Smooth muscle cell (in vitro differentiated cells): ENCODE results near the gene ZYG11B. TPM values are rescaled to one million over a fixed set of nuclear protein-coding genes. Genes with fewer than 3 reads are reported as not detected.
"Not testable (repeated sequence)": the region's sequence is repeated elsewhere in the genome, so short reads cannot be mapped to it uniquely, and the experiment has no call there.

Experiments used
- DNase-seq: peaks from one replicate; lab custom pipeline; 2025; ENCODE audit not compliant: unreplicated experiment; lab: John Stamatoyannopoulos, UW
- H2AFZ ChIP-seq: fragments of 200-600 bp; sonication (generic); 2 replicates; pipeline ENCODE4 v1.6.0; 2016; ENCODE audit warnings: antibody characterized with exemption, low read depth, mild to moderate bottlenecking
- H3F3A ChIP-seq: fragments of 200-600 bp; sonication (generic); 2 replicates; pipeline ENCODE4 v1.6.0; 2017; ENCODE audit warnings: antibody characterized with exemption, low read depth
- H3K27ac ChIP-seq: fragments of 200-600 bp; sonication (generic); 2 replicates; pipeline ENCODE4 v1.5.1; 2016; ENCODE audit warnings: low read depth, mild to moderate bottlenecking
- H3K27me3 ChIP-seq: fragments of 200-600 bp; sonication (generic); 2 replicates; pipeline ENCODE4 v1.6.1; 2016; ENCODE audit warnings: low read depth, mild to moderate bottlenecking
- H3K36me3 ChIP-seq: fragments of 200-600 bp; sonication (generic); 2 replicates; pipeline ENCODE4 v1.5.1; 2016; ENCODE audit warnings: low read depth
- H3K4me1 ChIP-seq: fragments of 200-600 bp; sonication (generic); 2 replicates; pipeline ENCODE4 v1.5.1; 2016; ENCODE audit warnings: low read depth
- H3K4me2 ChIP-seq: fragments of 200-600 bp; sonication (generic); 2 replicates; pipeline ENCODE4 v1.6.0; 2016; ENCODE audit warnings: mild to moderate bottlenecking
- H3K4me3 ChIP-seq: fragments of 200-600 bp; sonication (generic); 2 replicates; pipeline ENCODE4 v1.5.1; 2016; ENCODE audit warnings: mild to moderate bottlenecking
- H3K79me2 ChIP-seq: fragments of 200-600 bp; sonication (generic); 2 replicates; pipeline ENCODE4 v1.6.0; 2016; ENCODE audit warnings: low read depth, mild to moderate bottlenecking
- H3K9ac ChIP-seq: fragments of 200-600 bp; sonication (generic); 2 replicates; pipeline ENCODE4 v1.6.0; 2016; ENCODE audit warnings: low read depth
- H3K9me3 ChIP-seq: fragments of 200-600 bp; sonication (generic); replicated peaks from 2 replicates; pipeline ENCODE4 v1.5.1; 2016; ENCODE audit warnings: low read depth
- H4K20me1 ChIP-seq: fragments of 200-600 bp; sonication (generic); 2 replicates; pipeline ENCODE4 v1.6.0; 2016; ENCODE audit warnings: low read depth
- WGBS: methylation state at CpG from one replicate; pipeline ENCODE4 v1.1.7; 2016; ENCODE audit warnings: low lambda C conversion rate; 5-methylcytosine and 5-hydroxymethylcytosine counted together
- polyA plus RNA-seq: library from polyadenylated mRNA; unstranded; fragments of >200 nt; fragmentation: Nextera tagmentation; extraction: Ambion mirVana; gene quantifications from 2 replicates; pipeline ENCODE4 v1.2.1, GENCODE V29; 2016
- small RNA-seq: library from RNA; depleted of rRNA; stranded (forward); fragments of <200 nt; gene quantifications from one replicate; pipeline ENCODE3, GENCODE V24; 2014
- total RNA-seq: library from RNA; depleted of rRNA; stranded (reverse); fragments of >200 nt; gene quantifications from 2 replicates; pipeline ENCODE4 v1.2.3, GENCODE V29; 2014
- TF ChIP-seq, protein P1 (sequence below): fragments of 200-600 bp; sonication (generic); IDR thresholded peaks from 2 replicates; pipeline ENCODE4 v1.5.1; 2017; ENCODE audit warnings: borderline replicate concordance, mild to moderate bottlenecking, antibody characterized with exemption; ENCODE audit not compliant: insufficient read depth, poor library complexity, severe bottlenecking

Gene ZYG11B
- total and polyA plus RNA-seq, 2 experiments from 2014 or later, result 8.8 to 36.0 TPM

- Histone ChIP-seq H4K20me1 (no peaks in the 10 kb centered on the region), H3K27me3 (no peaks in the 10 kb centered on the region), H3K27ac (no peak overlapping the region), H3K79me2 (no peaks in the 10 kb centered on the region), H3K9ac (no peak overlapping the region), H3K36me3 (no peaks in the 10 kb centered on the region), H3K4me3 (no peak overlapping the region), H3K9me3 (no peaks in the 10 kb centered on the region), H2AFZ (no peak overlapping the region), H3K4me2 (no peak overlapping the region), H3F3A (no peaks in the 10 kb centered on the region), H3K4me1 (no peaks in the 10 kb centered on the region)
- 87% methylated on average over 2 of the region's 2 CpGs for WGBS
- TF ChIP-seq, protein P1, sequence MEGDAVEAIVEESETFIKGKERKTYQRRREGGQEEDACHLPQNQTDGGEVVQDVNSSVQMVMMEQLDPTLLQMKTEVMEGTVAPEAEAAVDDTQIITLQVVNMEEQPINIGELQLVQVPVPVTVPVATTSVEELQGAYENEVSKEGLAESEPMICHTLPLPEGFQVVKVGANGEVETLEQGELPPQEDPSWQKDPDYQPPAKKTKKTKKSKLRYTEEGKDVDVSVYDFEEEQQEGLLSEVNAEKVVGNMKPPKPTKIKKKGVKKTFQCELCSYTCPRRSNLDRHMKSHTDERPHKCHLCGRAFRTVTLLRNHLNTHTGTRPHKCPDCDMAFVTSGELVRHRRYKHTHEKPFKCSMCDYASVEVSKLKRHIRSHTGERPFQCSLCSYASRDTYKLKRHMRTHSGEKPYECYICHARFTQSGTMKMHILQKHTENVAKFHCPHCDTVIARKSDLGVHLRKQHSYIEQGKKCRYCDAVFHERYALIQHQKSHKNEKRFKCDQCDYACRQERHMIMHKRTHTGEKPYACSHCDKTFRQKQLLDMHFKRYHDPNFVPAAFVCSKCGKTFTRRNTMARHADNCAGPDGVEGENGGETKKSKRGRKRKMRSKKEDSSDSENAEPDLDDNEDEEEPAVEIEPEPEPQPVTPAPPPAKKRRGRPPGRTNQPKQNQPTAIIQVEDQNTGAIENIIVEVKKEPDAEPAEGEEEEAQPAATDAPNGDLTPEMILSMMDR, result no peak
- no peak for DNase-seq
These were observed 141.0 kb downstream of the ZYG11B start for GRCh38 chr1:52867087-52867863.

DNA sequence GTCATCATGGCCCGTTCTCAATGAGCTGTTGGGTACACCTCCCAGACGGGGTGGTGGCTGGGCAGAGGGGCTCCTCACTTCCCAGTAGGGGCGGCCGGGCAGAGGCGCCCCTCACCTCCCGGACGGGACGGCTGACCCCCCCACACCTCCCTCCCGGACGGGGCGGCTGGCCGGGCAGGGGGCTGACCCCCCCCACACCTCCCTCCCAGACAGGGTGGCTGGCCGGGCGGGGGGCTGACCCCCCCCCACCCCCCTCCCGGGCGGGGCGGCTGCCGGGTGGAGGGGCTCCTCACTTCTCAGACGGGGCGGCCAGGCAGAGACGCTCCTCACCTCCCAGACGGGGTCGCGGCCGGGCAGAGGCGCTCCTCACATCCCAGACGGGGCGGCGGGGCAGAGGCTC lies 143.5 kb downstream of the ZYG11B start:
- H3K4me3 ChIP-seq, H3K36me3 ChIP-seq, DNase-seq, H3K9me3 ChIP-seq, H3F3A ChIP-seq, H3K27ac ChIP-seq, H2AFZ ChIP-seq, H3K79me2 ChIP-seq, H3K9ac ChIP-seq, H3K27me3 ChIP-seq, H3K4me2 ChIP-seq, H3K4me1 ChIP-seq, H4K20me1 ChIP-seq: not testable (repeated sequence)
- WGBS, result 98% methylated on average over 11 of the region's 29 CpGs

GRCh38 chr1:52876843-52877242 lies 150.6 kb downstream of the ZYG11B start:
- TF ChIP-seq, protein P1, result no peak
- Histone ChIP-seq H3K4me2 (no peak overlapping the region), H3K79me2 (no peaks in the 10 kb centered on the region), H3K4me1 (peaks cover 5% of the 10 kb centered on the region), H3K4me3 (no peak overlapping the region), H2AFZ (no peak overlapping the region), H3K27me3 (no peaks in the 10 kb centered on the region), H4K20me1 (no peaks in the 10 kb centered on the region), H3K27ac (no peak overlapping the region), H3K36me3 (no peaks in the 10 kb centered on the region), H3F3A (no peaks in the 10 kb centered on the region), H3K9me3 (no peaks in the 10 kb centered on the region), H3K9ac (no peak overlapping the region)
- DNase-seq, result no peak
- 63% methylated on average over 2 of the region's 2 CpGs for WGBS

Small RNAs within 50 kb of the gene (small RNA-seq; reads per million reads assigned to genes)
- gene RN7SL62P, result not detected
- gene RNU2-30P, result 0.11 reads per million
- not detected for gene RNU6-969P

Other genes with a start within 250 kb of the ZYG11B start
- gene TUT4, start 173.4 kb upstream of the ZYG11B start, total RNA-seq, result 33.9 and 58.3 TPM in 2 replicates
- 13.9 and 31.3 TPM in 2 replicates for gene TUT4, start 173.4 kb upstream of the ZYG11B start, polyA plus RNA-seq
- 164 and 192 TPM in 2 replicates for gene GPX7, start 124.1 kb upstream of the ZYG11B start, total RNA-seq
- 136 and 164 TPM in 2 replicates for gene GPX7, start 124.1 kb upstream of the ZYG11B start, polyA plus RNA-seq
- gene SHISAL2A, start 93.3 kb upstream of the ZYG11B start, total RNA-seq, result 2.3 TPM in 1 of 2 replicates, not detected in the other
- 0.66 and 0.98 TPM in 2 replicates for gene SHISAL2A, start 93.3 kb upstream of the ZYG11B start, polyA plus RNA-seq
- 3.7 and 4.4 TPM in 2 replicates for gene COA7, start 28.1 kb upstream of the ZYG11B start, total RNA-seq
- gene COA7, start 28.1 kb upstream of the ZYG11B start, polyA plus RNA-seq, result 6.3 and 7.3 TPM in 2 replicates
- gene ZYG11A, start 116.3 kb downstream of the ZYG11B start, total RNA-seq, result not detected in 2 replicates
- gene ZYG11A, start 116.3 kb downstream of the ZYG11B start, polyA plus RNA-seq, result 0.24 TPM in 1 of 2 replicates, not detected in the other
- gene ECHDC2, start 195.3 kb downstream of the ZYG11B start, total RNA-seq, result 5.4 and 6.1 TPM in 2 replicates
- 1.8 and 19.3 TPM in 2 replicates for gene ECHDC2, start 195.3 kb downstream of the ZYG11B start, polyA plus RNA-seq
- 115 and 120 TPM in 2 replicates for gene SCP2, start 200.8 kb downstream of the ZYG11B start, total RNA-seq
- gene SCP2, start 200.8 kb downstream of the ZYG11B start, polyA plus RNA-seq, result 85.9 and 94.8 TPM in 2 replicates